Measurements from ENCODE around the gene ZNF518A. TPM values are rescaled to one million over a fixed set of nuclear protein-coding genes. Genes with fewer than 3 reads are reported as not detected.

Gene ZNF518A
- polyA plus RNA-seq, 3 donors, result 9.5 to 15.8 (median 13.2) TPM

GRCh38 chr10:96118604-96119450 lies 11.3 kb upstream of the ZNF518A start:
- Histone ChIP-seq H4K20me1 (ENCODE audit: insufficient read depth, low read length) (no peaks in the 10 kb centered on the region), H3K4me1 (ENCODE audit: control insufficient read depth in 1 of 2, insufficient read depth in 2 of 2, low read length in 2 of 2) (peaks cover 4 to 6% of the 10 kb centered on the region in 2 donors), H3K4me2 (replicated peaks; ENCODE audit: extremely low read depth, low read length, poor library complexity, severe bottlenecking) (no peak overlapping the region), H3K4me3 (replicated peaks in 1 of 3; ENCODE audit: low read depth in 2 of 3, low read length in 3 of 3) (no peak overlapping the region), H3K36me3 (replicated peaks in 1 of 2; ENCODE audit: control insufficient read depth in 1 of 2, insufficient read depth in 2 of 2, low read length in 2 of 2) (no peaks in the 10 kb centered on the region), H3K9ac (ENCODE audit: insufficient read depth, low read length, poor library complexity, severe bottlenecking) (no peak overlapping the region), H3K27ac (ENCODE audit: low read depth in 1 of 2, low read length in 2 of 2) (no peak overlapping the region), H3K79me2 (ENCODE audit: insufficient read depth, low read length) (no peaks in the 10 kb centered on the region), H3K9me3 (replicated peaks in 1 of 2; ENCODE audit: control insufficient read depth in 1 of 2, insufficient read depth in 1 of 2, low read length in 2 of 2) (no peaks in the 10 kb centered on the region), H2AFZ (ENCODE audit: insufficient read depth, low read depth, low read length, poor library complexity, severe bottlenecking) (no peak overlapping the region), H3K27me3 (ENCODE audit: control insufficient read depth in 2 of 2, insufficient read depth in 2 of 2, low read length in 2 of 2) (peaks cover 15 to 35% of the 10 kb centered on the region in 2 donors)
- Mint-ChIP-seq H3K27me3 (ENCODE audit: low read depth in 3 of 3) (peaks cover 22 to 40% (median 32%) of the 10 kb centered on the region in 3 donors), H3K4me3 (peak overlapping the region in 1 of 2 donors; percentile 15), H3K9me3 (peaks cover 0 to 6% (median 3%) of the 10 kb centered on the region in 7 donors), H3K4me1 (peaks cover 11% of the 10 kb centered on the region), H3K36me3 (no peaks in the 10 kb centered on the region), H3K27ac (no peak overlapping the region)
- WGBS (ENCODE audit: insufficient coverage), result 96% methylated on average over 14 of the region's 21 CpGs
- no peak for DNase-seq
- intact Hi-C loops (cut with micrococcal nuclease), result no loop called here
- TF ChIP-seq, protein P1, sequence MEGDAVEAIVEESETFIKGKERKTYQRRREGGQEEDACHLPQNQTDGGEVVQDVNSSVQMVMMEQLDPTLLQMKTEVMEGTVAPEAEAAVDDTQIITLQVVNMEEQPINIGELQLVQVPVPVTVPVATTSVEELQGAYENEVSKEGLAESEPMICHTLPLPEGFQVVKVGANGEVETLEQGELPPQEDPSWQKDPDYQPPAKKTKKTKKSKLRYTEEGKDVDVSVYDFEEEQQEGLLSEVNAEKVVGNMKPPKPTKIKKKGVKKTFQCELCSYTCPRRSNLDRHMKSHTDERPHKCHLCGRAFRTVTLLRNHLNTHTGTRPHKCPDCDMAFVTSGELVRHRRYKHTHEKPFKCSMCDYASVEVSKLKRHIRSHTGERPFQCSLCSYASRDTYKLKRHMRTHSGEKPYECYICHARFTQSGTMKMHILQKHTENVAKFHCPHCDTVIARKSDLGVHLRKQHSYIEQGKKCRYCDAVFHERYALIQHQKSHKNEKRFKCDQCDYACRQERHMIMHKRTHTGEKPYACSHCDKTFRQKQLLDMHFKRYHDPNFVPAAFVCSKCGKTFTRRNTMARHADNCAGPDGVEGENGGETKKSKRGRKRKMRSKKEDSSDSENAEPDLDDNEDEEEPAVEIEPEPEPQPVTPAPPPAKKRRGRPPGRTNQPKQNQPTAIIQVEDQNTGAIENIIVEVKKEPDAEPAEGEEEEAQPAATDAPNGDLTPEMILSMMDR (IDR thresholded peaks at IDR 0.05), result no peak

- intact Hi-C loops (cut with micrococcal nuclease), result no loop called here
- H2AFZ ChIP-seq (ENCODE audit: insufficient read depth, low read depth, low read length, poor library complexity, severe bottlenecking), result no peak overlapping the region
Observed at GRCh38 chr10:96122824-96123223, 7.3 kb upstream of the ZNF518A start.

More at GRCh38 chr10:96122824-96123223, 7.3 kb upstream of the ZNF518A start:
- Mint-ChIP-seq H3K4me3 (no peak overlapping the region), H3K36me3 (no peaks in the 10 kb centered on the region), H3K27ac (no peak overlapping the region), H3K4me1 (peaks cover 25% of the 10 kb centered on the region), H3K27me3 (ENCODE audit: low read depth in 3 of 3) (peaks cover 20 to 34% (median 25%) of the 10 kb centered on the region in 3 donors), H3K9me3 (peaks cover 0 to 5% (median 2%) of the 10 kb centered on the region in 7 donors)
- H3K27ac ChIP-seq (ENCODE audit: low read depth in 1 of 2, low read length in 2 of 2), result no peak overlapping the region
- H3K9me3 ChIP-seq (replicated peaks in 1 of 2; ENCODE audit: control insufficient read depth in 1 of 2, insufficient read depth in 1 of 2, low read length in 2 of 2), result no peaks in the 10 kb centered on the region
- peaks cover 6 to 35% of the 10 kb centered on the region in 2 donors for H3K27me3 ChIP-seq (ENCODE audit: control insufficient read depth in 2 of 2, insufficient read depth in 2 of 2, low read length in 2 of 2)
- H3K4me3 ChIP-seq (replicated peaks in 1 of 3; ENCODE audit: low read depth in 2 of 3, low read length in 3 of 3), result no peak overlapping the region
- peaks cover 15 to 17% of the 10 kb centered on the region in 2 donors for H3K4me1 ChIP-seq (ENCODE audit: control insufficient read depth in 1 of 2, insufficient read depth in 2 of 2, low read length in 2 of 2)
- H4K20me1 ChIP-seq (ENCODE audit: insufficient read depth, low read length), result no peaks in the 10 kb centered on the region
- no peaks in the 10 kb centered on the region for H3K36me3 ChIP-seq (replicated peaks in 1 of 2; ENCODE audit: control insufficient read depth in 1 of 2, insufficient read depth in 2 of 2, low read length in 2 of 2)
- no peak for DNase-seq
- H3K79me2 ChIP-seq (ENCODE audit: insufficient read depth, low read length), result no peaks in the 10 kb centered on the region
- TF ChIP-seq, protein P1 (IDR thresholded peaks at IDR 0.05), result no peak
- no peak overlapping the region for H3K9ac ChIP-seq (ENCODE audit: insufficient read depth, low read length, poor library complexity, severe bottlenecking)
- no peak overlapping the region for H3K4me2 ChIP-seq (replicated peaks; ENCODE audit: extremely low read depth, low read length, poor library complexity, severe bottlenecking)

Measured in CD14-positive monocyte (primary cell).